ENCODE data around the gene CHMP6.

Gene CHMP6

DNA sequence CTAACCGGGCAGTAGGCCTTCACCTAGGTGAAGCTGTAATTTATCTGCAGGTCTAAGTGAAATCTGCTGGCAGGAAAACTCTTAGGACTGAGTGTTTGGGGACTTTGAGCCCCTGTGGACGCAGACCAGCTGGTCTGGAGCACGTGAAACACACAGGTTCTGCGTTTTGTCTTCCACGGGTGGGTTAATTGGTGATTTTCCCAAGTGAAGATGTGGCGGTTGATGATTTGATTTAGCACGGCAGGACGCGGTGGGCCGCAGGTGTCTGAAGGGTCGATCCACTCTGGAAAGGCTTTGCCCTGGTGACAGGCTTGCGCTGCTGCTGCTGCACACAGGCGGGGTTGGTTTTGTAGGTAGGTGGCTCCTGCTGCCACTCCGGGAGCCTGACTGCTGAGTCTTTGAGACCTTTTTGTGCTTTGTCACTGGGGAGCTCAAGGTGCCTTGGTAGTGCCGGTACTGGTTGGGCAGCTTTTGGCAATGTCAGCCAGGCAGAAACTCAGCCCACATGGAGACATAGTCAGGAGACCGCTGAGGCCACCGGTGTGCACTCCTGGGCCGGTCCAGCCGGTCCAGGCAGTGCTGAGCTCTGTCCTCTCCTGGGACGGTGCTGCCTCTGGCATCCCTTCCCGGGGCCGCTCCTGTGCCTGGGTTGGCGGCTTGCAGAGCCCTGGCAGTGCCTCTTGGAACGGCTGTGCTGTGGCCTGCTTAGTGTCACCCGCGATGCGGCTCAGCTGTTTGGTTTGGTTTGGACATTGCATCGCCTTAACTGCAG lies 45.6 kb downstream of the CHMP6 start:
- H3K27ac ChIP-seq = peak overlapping the region; percentile 69
- TF ChIP-seq ZFX (IDR thresholded peaks at IDR 0.05; ENCODE audit: borderline replicate concordance) = no peak
- TF ChIP-seq, protein P1, sequence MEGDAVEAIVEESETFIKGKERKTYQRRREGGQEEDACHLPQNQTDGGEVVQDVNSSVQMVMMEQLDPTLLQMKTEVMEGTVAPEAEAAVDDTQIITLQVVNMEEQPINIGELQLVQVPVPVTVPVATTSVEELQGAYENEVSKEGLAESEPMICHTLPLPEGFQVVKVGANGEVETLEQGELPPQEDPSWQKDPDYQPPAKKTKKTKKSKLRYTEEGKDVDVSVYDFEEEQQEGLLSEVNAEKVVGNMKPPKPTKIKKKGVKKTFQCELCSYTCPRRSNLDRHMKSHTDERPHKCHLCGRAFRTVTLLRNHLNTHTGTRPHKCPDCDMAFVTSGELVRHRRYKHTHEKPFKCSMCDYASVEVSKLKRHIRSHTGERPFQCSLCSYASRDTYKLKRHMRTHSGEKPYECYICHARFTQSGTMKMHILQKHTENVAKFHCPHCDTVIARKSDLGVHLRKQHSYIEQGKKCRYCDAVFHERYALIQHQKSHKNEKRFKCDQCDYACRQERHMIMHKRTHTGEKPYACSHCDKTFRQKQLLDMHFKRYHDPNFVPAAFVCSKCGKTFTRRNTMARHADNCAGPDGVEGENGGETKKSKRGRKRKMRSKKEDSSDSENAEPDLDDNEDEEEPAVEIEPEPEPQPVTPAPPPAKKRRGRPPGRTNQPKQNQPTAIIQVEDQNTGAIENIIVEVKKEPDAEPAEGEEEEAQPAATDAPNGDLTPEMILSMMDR (IDR thresholded peaks at IDR 0.05) = no peak

DNA sequence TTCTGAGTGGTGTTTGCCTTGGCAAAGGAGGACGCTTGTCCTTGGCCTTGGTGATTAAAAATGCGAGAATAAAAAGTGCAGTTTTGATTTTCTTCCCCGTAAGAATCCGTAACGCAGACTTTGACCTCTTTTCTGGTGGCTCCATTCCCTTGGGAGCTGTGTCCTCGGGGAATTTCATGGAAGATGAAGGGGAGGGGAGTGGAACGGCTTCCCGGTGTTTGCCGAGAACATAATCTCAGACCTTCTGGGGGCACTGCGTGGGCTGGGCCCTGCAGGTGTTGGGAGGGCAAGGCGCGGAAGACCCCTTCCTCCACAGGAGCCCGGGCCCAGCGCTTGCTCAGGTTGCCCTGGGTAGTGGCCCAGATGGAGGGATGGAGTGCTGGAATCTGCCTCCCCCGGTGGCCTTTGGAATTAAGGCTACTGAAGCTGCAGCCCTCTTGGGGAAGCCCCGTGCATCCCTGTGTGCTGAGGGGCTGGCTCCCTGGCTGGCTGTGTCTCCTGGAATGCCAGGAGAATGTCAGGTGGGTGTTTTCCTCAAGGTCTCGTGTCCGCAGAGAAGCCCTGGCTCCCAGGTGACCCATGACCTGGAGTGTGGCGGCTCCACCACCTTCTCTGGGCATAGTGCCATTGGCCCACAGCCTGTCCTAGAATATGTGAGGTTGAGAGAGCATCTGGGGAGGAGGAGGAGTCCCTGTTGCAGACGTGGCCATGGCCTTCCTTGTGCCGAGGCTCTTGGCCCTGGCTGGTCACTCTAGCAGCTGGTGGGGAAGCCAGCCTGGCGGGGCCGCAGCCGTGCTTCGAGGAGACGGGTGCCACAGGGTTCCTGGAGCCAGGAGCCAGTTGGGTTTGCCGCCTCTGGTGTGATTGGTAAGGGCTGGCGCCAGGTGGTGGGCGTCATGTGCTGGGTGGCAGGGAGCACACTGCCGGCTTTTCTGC lies 46.4 kb downstream of the CHMP6 start:
- peak overlapping the region; percentile 69 for H3K27ac ChIP-seq
- TF ChIP-seq, protein P1 (IDR thresholded peaks at IDR 0.05) = no peak
- TF ChIP-seq ZFX (IDR thresholded peaks at IDR 0.05; ENCODE audit: borderline replicate concordance) = no peak

DNA sequence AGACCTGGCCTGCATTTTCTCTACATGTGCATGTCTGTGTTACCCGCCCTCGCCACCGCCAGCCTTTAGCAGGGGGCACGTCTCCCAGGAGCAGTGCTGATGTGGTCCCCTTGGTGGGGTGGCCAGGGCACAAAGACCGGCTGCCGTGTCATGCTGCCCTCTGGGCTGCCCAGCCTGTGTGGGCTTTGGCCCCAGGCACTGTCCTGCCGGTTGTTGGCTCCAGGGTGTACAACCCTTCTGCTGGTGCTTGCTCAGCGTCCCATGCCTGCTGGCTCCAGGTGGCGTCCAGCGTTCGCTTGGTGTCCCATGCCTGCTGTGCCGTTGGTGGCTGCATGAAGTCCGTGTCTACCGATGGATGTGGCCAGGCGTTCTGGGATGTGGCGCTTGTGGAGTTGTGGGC lies 47.5 kb downstream of the CHMP6 start:
- TF ChIP-seq, protein P1 (IDR thresholded peaks at IDR 0.05) = no peak
- no peak for TF ChIP-seq ZFX (IDR thresholded peaks at IDR 0.05; ENCODE audit: borderline replicate concordance)

DNA sequence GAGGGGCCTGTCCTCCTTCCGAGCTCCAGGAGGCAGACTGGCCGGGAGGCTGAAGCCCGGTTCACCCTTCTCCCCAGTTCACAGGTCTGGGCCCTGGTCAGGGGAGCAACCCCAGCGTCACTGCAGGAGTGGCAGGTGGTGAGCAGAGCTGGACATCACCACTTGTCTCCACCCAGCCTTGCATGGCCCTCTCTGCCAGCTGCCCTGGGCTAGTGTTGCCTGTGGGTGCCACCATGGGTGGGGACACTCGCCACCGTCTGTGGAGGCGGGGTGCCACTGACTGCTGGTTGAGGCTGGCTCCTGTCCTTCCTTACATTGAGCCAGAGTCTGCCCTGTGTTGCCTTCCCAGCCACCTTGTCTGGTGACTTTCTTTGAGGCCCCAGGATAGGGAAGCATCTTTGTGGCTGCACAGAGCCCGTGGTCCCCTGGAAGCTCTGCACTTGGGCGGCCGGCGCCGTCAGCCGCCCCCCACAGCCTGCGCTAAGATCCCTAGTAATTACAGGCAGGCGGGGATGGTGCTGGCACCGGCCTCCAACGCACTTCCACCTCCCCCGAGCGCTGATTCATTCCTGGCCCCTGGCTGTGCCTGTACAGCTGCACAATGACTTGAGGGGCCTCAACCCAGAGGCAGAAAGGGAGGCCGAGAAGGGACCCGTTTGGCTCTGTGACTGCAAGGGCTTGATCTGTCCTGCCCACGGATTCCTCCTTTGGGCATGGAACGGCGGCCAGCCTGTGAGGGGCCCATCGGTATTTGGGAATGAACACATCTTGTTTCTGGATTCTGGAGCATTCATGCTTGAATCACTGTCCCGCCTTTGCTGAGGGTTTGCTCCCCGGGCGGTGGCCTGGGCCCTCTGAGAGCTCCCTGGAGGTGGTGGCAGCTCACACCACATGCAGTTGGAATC lies 48.5 kb downstream of the CHMP6 start:
- no peak overlapping the region for H3K27ac ChIP-seq

More for the DNA sequence above, 47.5 kb downstream of the CHMP6 start:
- H3K27ac ChIP-seq = no peak overlapping the region

DNA sequence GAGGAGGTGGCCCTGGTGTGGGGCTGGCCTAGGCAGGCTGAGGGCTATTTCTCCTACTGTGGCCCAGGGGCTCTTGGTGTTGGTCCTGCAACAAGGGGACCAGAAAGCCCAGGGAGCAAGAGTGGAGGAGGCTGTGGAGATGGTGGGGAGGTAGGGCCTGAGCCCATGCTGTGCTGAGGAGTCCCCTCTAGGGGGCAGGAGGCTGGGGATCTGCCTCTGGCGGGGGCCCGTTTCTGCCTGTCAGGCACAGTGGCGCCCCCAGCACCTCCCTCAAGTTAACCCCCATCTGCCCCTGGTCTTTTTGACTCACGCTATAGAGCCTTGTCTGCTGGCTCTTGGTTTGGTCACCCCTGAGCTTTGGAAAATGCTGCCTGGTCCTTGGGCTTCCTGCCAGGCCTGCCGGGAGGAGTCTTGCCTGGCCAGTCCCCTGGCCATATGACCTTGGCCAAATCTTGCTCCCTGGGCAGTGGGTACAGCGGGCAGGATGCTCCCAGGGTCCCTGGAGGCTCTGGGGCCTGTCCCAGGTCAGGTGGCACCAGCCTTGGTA lies 49.2 kb downstream of the CHMP6 start:
- TF ChIP-seq ZFX (IDR thresholded peaks at IDR 0.05; ENCODE audit: borderline replicate concordance) = no peak
- TF ChIP-seq, protein P1 (IDR thresholded peaks at IDR 0.05) = peak; percentile 36
- no peak overlapping the region for H3K27ac ChIP-seq

More for the DNA sequence above, 48.5 kb downstream of the CHMP6 start:
- TF ChIP-seq ZFX (IDR thresholded peaks at IDR 0.05; ENCODE audit: borderline replicate concordance) = no peak
- TF ChIP-seq, protein P1 (IDR thresholded peaks at IDR 0.05) = no peak

DNA sequence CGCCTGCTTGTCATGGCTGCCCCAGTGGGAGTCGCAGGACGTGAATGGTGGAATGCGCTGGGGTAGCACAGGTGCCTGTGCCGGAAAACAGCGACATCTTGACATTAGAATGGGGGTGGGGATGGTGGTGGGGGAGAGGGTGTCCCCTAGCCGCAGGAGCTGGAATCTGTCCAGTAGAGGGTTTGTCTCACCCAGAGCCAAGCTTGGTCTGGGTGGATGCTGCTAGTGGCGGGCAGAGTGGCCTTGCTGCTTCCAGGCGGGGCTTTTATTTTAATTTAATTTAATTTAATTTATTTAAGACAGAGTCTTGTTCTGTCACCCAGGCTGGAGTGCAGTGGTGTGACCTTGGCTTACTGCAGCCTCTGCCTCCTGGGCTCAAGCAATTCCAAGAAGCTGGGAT lies 51.0 kb downstream of the CHMP6 start:
- TF ChIP-seq, protein P1 (IDR thresholded peaks at IDR 0.05) = no peak
- no peak for TF ChIP-seq ZFX (IDR thresholded peaks at IDR 0.05; ENCODE audit: borderline replicate concordance)
- no peak overlapping the region for H3K27ac ChIP-seq

Measured in 22Rv1 (cell line).